GM21529 (cell line): ENCODE measurements around the gene C11orf52.

Experiments used
- ATAC-seq: cut with Tn5 transposase; IDR thresholded peaks from one replicate; pipeline ENCODE4 v1.9.1; 2021; ENCODE audit not compliant: unreplicated experiment

The C11orf52 gene

GRCh38 chr11:111937844-111938243 is 19.1 kb downstream of the C11orf52 start:
- no peak for ATAC-seq

- peak; percentile 89 for ATAC-seq
Observed at GRCh38 chr11:111938687-111939160, 20.0 kb downstream of the C11orf52 start.

- no peak for ATAC-seq
Observed at GRCh38 chr11:111939836-111940604, 21.3 kb downstream of the C11orf52 start.

- ATAC-seq, result no peak
Observed at GRCh38 chr11:111941963-111942362, 23.2 kb downstream of the C11orf52 start.

GRCh38 chr11:111942829-111943228 is 24.1 kb downstream of the C11orf52 start:
- no peak for ATAC-seq

- ATAC-seq, result no peak
Observed at GRCh38 chr11:111944139-111944538, 25.4 kb downstream of the C11orf52 start.

- no peak for ATAC-seq
Observed at GRCh38 chr11:111944651-111945051, 25.9 kb downstream of the C11orf52 start.

GRCh38 chr11:111945198-111945597 is 26.5 kb downstream of the C11orf52 start:
- no peak for ATAC-seq

- no peak for ATAC-seq
Observed at GRCh38 chr11:111946499-111946898, 27.8 kb downstream of the C11orf52 start.

GRCh38 chr11:111947143-111947542 is 28.4 kb downstream of the C11orf52 start:
- ATAC-seq, result peak; percentile 79

GRCh38 chr11:111949519-111950426 is 31.1 kb downstream of the C11orf52 start:
- ATAC-seq, result no peak

GRCh38 chr11:111951565-111951964 is 32.9 kb downstream of the C11orf52 start:
- ATAC-seq, result no peak

GRCh38 chr11:111954154-111954553 is 35.4 kb downstream of the C11orf52 start:
- ATAC-seq, result no peak

- ATAC-seq, result no peak
Observed at GRCh38 chr11:111957663-111958444, 39.1 kb downstream of the C11orf52 start.

GRCh38 chr11:111960916-111961315 is 42.2 kb downstream of the C11orf52 start:
- no peak for ATAC-seq

- no peak for ATAC-seq
Observed at GRCh38 chr11:111961389-111962300, 42.9 kb downstream of the C11orf52 start.

GRCh38 chr11:111963931-111964340 is 45.2 kb downstream of the C11orf52 start:
- ATAC-seq, result no peak

GRCh38 chr11:111966678-111967077 is 48.0 kb downstream of the C11orf52 start:
- ATAC-seq, result no peak

GRCh38 chr11:111967649-111968048 is 48.9 kb downstream of the C11orf52 start:
- ATAC-seq, result no peak

- no peak for ATAC-seq
Observed at GRCh38 chr11:111969344-111969743, 50.6 kb downstream of the C11orf52 start.
